Effector memory CD8-positive, alpha-beta T cell (primary cell): ENCODE results near the gene FKBP15.
A peak's percentile ranks its signal among the peaks of the same experiment; 100 is the strongest.

ENCODE experiments used
- ATAC-seq: fragments of 150-1000 bp; cut with Tn5 transposase; replicated peaks from 2 replicates; pipeline ENCODE4 v1.10.0; 2021; ENCODE audit warnings: mild to moderate bottlenecking, moderate library complexity
- DNase-seq, 3 experiments: peaks; one replicate each; pipeline ENCODE4 v3.0.0; 2021
- H3K27ac Mint-ChIP-seq, 2 donors: one replicate each; pipeline ENCODE4 v1.8.0; 2022; ENCODE audit warnings: mild to moderate bottlenecking in 2 of 2, mixed read lengths in 2 of 2, moderate library complexity in 2 of 2
- H3K27me3 Mint-ChIP-seq, 2 donors: one replicate each; pipeline ENCODE4 v1.8.0; 2022; ENCODE audit warnings: mixed read lengths in 2 of 2
- H3K36me3 Mint-ChIP-seq: one replicate; pipeline ENCODE4 v1.8.0; 2022; ENCODE audit warnings: mild to moderate bottlenecking, moderate library complexity, mixed read lengths; ENCODE audit not compliant: insufficient read depth
- H3K4me1 Mint-ChIP-seq, 2 donors: one replicate each; pipeline ENCODE4 v1.8.0; 2022; ENCODE audit warnings: low read depth in 2 of 2, mixed read lengths in 2 of 2
- H3K4me3 Mint-ChIP-seq, 2 donors: one replicate each; pipeline ENCODE4 v1.8.0; 2022; ENCODE audit warnings: mild to moderate bottlenecking in 2 of 2, mixed read lengths in 2 of 2, moderate library complexity in 2 of 2
- H3K9me3 Mint-ChIP-seq, 2 donors: one replicate each; pipeline ENCODE4 v1.8.0; 2022; ENCODE audit warnings: mixed read lengths in 2 of 2

The FKBP15 gene

DNA sequence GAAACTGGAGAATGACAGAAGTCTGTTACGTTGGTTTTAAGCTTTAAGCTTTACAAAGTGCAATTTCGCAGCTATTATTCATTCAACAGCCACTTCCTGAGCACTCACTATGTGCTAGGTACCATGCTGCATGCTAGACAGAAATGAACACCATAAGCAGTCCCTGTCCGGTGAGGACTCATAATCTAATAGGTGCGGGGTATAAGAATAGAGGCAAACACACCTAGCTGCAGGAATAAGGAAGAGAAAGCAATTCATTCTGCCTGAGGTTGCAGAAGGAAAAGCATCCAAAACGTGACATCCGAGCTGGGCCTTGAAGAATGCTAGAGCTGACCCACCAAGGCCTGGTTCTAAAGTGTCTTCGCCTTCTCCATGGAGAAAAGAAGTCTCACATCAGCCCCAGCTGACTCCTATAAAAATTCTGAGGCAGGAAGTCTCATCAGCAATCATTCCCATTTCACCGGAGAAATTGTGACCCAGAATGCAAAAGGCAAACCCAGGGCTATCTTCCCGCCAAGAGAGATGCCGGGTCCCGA lies 542 bp downstream of the FKBP15 start:
- Mint-ChIP-seq H3K9me3 (no peaks in the 10 kb centered on the region), H3K4me1 (peaks cover 23 to 52% of the 10 kb centered on the region in 2 donors), H3K36me3 (peaks cover 27% of the 10 kb centered on the region), H3K27me3 (no peaks in the 10 kb centered on the region), H3K27ac (peak overlapping the region; percentile 95 to 98), H3K4me3 (peak overlapping the region; percentile 95 to 97)
- ATAC-seq (peak; percentile 16), DNase-seq (peak in 1 of 3 experiments; percentile 23)

DNA sequence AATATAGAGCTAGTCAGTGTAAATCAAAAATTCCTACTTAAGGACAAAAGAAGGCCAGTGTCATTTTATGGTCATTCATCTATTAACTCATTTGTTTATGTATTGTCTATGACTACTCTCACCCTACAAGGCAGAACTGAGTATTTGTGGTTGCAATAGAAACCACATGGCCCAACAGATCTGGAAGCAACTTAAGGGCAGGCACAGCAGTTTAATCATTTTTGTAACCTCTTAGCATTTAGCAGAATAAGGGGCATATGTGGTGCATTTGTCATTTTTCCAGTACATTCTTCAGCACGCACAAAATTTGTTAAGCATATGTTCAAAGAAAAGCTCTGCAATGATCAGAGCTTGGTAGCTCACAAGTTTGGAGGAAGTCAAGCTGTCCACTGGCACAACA lies 1.1 kb downstream of the FKBP15 start:
- peaks cover 31% of the 10 kb centered on the region for H3K36me3 Mint-ChIP-seq
- H3K27me3 Mint-ChIP-seq = no peaks in the 10 kb centered on the region
- H3K9me3 Mint-ChIP-seq = no peaks in the 10 kb centered on the region
- H3K27ac Mint-ChIP-seq = peak overlapping the region; percentile 95 to 98
- peak overlapping the region; percentile 95 to 97 for H3K4me3 Mint-ChIP-seq
- peak; percentile 13 for ATAC-seq
- H3K4me1 Mint-ChIP-seq = peaks cover 26 to 56% of the 10 kb centered on the region in 2 donors
- DNase-seq = peak in 1 of 3 experiments; percentile 11

DNA sequence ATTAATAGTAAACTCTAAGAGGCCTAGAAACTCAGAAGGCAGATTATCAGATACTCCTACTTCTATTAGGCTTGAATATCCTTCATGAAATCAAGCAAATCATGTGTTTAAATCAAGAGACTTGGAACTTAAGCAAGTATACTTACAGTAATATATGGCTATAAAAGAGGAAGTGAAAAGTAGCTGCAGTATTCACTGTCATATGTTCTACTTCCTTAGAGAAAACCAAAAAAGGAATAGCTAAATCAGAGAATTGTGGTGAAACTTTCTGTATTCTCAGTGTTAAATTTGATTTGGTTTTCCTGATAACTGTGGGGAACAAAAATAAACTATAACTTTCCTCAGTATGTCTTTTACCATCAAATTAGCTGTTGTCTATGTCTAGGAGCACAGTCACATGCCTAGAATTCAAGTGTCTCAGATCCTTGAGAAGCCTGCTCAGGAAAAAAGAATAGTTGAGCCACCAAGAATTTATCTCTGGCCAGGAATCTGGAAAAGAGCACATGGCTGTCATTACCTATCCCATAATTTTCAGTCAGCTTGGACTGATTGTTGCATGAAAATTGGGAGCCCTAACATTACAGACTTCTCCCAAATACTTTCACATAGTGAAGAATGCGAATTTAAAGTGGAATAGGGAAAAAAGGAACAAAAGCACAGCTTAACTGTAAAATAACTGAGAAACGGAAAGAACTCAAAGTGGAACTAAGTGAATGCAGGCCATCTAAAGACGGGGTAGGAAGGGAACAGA lies 1.7 kb downstream of the FKBP15 start:
- no peaks in the 10 kb centered on the region for H3K27me3 Mint-ChIP-seq
- H3K27ac Mint-ChIP-seq = peak overlapping the region; percentile 95 to 98
- peak overlapping the region; percentile 95 to 97 for H3K4me3 Mint-ChIP-seq
- DNase-seq (no peak), ATAC-seq (no peak)
- H3K36me3 Mint-ChIP-seq = peaks cover 28% of the 10 kb centered on the region
- no peaks in the 10 kb centered on the region for H3K9me3 Mint-ChIP-seq
- H3K4me1 Mint-ChIP-seq = peaks cover 31 to 62% of the 10 kb centered on the region in 2 donors

- H3K4me1 Mint-ChIP-seq = peaks cover 29 to 60% of the 10 kb centered on the region in 2 donors
- peaks cover 33% of the 10 kb centered on the region for H3K36me3 Mint-ChIP-seq
- ATAC-seq (no peak), DNase-seq (no peak)
- no peak overlapping the region for H3K4me3 Mint-ChIP-seq
- no peaks in the 10 kb centered on the region for H3K27me3 Mint-ChIP-seq
- no peak overlapping the region for H3K27ac Mint-ChIP-seq
- H3K9me3 Mint-ChIP-seq = no peaks in the 10 kb centered on the region
Observed at GRCh38 chr9:113216406-113216805, 4.7 kb downstream of the FKBP15 start.

DNA sequence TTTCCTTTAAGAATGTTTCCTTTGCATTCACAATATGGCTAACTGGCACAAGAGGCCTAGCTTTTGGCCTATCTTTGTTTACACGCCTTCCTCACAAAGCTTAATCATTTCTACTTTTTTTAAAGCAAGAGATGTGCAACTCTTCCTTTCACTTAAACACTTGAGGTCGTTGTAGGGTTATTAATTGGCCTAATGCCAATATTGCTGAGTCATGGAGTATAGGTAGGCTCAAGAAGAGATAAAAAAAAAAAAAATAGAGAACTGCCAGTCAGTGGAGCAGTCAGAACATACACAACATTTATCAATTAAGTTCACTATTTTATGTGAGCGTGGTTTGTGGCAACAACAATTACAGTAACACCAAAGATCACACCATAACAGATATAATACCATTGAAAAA lies 5.9 kb downstream of the FKBP15 start:
- H3K4me1 Mint-ChIP-seq = peaks cover 26 to 51% of the 10 kb centered on the region in 2 donors
- DNase-seq (no peak), ATAC-seq (peak; percentile 76)
- H3K36me3 Mint-ChIP-seq = peaks cover 37% of the 10 kb centered on the region
- peak overlapping the region in 1 of 2 donors; percentile 20 for H3K4me3 Mint-ChIP-seq
- peak overlapping the region; percentile 45 to 94 for H3K27ac Mint-ChIP-seq
- no peaks in the 10 kb centered on the region for H3K27me3 Mint-ChIP-seq
- H3K9me3 Mint-ChIP-seq = no peaks in the 10 kb centered on the region

DNA sequence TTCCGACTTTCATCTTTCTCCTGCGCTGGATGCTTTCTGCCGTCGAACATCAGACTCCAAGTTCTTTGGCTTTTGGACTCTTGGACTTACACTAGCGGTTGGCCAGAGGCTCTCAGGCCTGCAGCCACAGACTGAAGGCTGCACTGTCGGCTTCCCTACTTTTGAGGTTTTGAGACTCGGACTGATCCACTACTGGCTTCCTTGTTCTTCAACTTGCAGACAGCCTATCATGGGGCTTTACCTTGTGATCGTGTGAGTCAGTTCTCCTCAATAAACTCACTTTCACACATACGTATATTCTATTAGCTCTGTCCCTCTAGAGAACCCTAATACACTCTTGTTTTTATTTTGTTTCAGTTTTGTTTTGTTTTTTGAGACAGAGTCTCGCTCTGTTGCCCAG lies 10.3 kb downstream of the FKBP15 start:
- peaks cover 19 to 27% of the 10 kb centered on the region in 2 donors for H3K4me1 Mint-ChIP-seq
- no peaks in the 10 kb centered on the region for H3K9me3 Mint-ChIP-seq

DNA sequence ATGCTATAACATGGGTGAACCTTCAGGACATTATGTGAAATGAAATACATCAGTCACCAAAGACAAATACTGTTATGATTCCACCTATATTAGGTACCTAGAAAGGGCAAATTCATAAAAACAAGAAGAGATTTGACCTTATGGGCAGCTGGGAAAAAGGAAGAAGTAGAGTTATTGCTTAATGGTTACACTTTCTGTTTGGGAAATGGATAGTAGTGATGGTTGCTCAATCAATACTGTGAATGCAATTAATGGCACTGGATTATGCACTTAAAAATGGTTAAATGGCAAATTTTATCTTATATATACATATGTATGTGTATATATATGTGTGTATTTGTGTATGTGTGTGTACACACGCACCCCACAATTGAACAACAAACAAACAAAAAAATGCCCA lies 15.2 kb downstream of the FKBP15 start:
- H3K4me3 Mint-ChIP-seq = no peak overlapping the region
- H3K36me3 Mint-ChIP-seq = peaks cover 75% of the 10 kb centered on the region
- no peak overlapping the region for H3K27ac Mint-ChIP-seq
- ATAC-seq (no peak), DNase-seq (no peak)
- H3K4me1 Mint-ChIP-seq = peaks cover 0 to 5% of the 10 kb centered on the region in 2 donors
- H3K27me3 Mint-ChIP-seq = no peaks in the 10 kb centered on the region
- H3K9me3 Mint-ChIP-seq = no peaks in the 10 kb centered on the region

More for the DNA sequence above, 10.3 kb downstream of the FKBP15 start:
- no peak for DNase-seq
- peaks cover 61% of the 10 kb centered on the region for H3K36me3 Mint-ChIP-seq
- H3K4me3 Mint-ChIP-seq = no peak overlapping the region
- H3K27ac Mint-ChIP-seq = no peak overlapping the region
- no peaks in the 10 kb centered on the region for H3K27me3 Mint-ChIP-seq
- no peak for ATAC-seq

- ATAC-seq (no peak), DNase-seq (no peak)
- Mint-ChIP-seq H3K9me3 (no peaks in the 10 kb centered on the region), H3K4me3 (no peak overlapping the region), H3K27ac (no peak overlapping the region), H3K4me1 (peaks cover 0 to 5% of the 10 kb centered on the region in 2 donors), H3K36me3 (peaks cover 75% of the 10 kb centered on the region), H3K27me3 (no peaks in the 10 kb centered on the region)
Observed at GRCh38 chr9:113205432-113205831, 15.6 kb downstream of the FKBP15 start.

- H3K27me3 Mint-ChIP-seq = no peaks in the 10 kb centered on the region
- H3K4me3 Mint-ChIP-seq = no peak overlapping the region
- DNase-seq (no peak), ATAC-seq (no peak)
- no peaks in the 10 kb centered on the region for H3K9me3 Mint-ChIP-seq
- H3K27ac Mint-ChIP-seq = no peak overlapping the region
- peaks cover 79% of the 10 kb centered on the region for H3K36me3 Mint-ChIP-seq
- H3K4me1 Mint-ChIP-seq = peaks cover 0 to 3% of the 10 kb centered on the region in 2 donors
Observed at GRCh38 chr9:113199683-113200329, 21.3 kb downstream of the FKBP15 start.

GRCh38 chr9:113192455-113192854 lies 28.6 kb downstream of the FKBP15 start:
- DNase-seq = no peak
- Mint-ChIP-seq H3K4me1 (peaks cover 0 to 3% of the 10 kb centered on the region in 2 donors), H3K27ac (no peak overlapping the region), H3K36me3 (peaks cover 74% of the 10 kb centered on the region), H3K4me3 (no peak overlapping the region), H3K9me3 (no peaks in the 10 kb centered on the region), H3K27me3 (no peaks in the 10 kb centered on the region)
- ATAC-seq = no peak

- no peaks in the 10 kb centered on the region for H3K27me3 Mint-ChIP-seq
- peak overlapping the region in 1 of 2 donors; percentile 8 for H3K27ac Mint-ChIP-seq
- no peak for DNase-seq
- no peak overlapping the region for H3K4me3 Mint-ChIP-seq
- H3K36me3 Mint-ChIP-seq = peaks cover 69% of the 10 kb centered on the region
- H3K4me1 Mint-ChIP-seq = no peaks in the 10 kb centered on the region
- no peaks in the 10 kb centered on the region for H3K9me3 Mint-ChIP-seq
- peak; percentile 44 for ATAC-seq
Observed at GRCh38 chr9:113187929-113188595, 33.0 kb downstream of the FKBP15 start.

DNA sequence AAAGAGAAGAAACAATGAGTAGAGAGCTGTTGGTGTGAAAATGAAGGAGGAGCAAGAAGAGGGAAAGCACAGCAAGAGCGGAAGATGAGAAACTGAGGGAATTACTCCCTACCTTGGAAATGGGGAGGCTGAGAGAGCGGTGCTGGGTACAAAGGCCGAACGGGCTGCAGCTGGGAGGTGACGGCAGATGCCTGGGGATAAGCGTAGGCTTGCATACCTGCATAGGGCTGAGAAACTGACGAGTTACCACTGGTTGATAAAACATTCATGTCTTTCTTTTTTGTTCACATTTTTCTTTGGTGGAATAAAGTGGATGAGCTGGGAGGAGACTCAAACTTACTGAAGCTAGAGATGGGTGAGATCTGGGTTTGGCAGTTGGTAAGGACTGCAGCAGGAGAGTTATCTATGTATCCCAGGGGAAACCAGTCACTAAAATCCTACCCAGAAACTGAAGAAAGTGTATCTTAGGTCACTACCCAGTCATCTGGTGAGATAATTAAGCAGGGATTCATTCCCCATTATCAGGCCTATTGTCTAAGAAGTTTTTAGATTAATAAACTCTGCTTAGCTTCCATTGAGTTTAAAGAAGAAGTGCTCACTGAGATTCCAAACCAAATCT lies 34.8 kb downstream of the FKBP15 start:
- DNase-seq (no peak), ATAC-seq (no peak)
- H3K4me1 Mint-ChIP-seq = no peaks in the 10 kb centered on the region
- H3K27ac Mint-ChIP-seq = peak overlapping the region in 1 of 2 donors; percentile 22
- H3K9me3 Mint-ChIP-seq = no peaks in the 10 kb centered on the region
- H3K27me3 Mint-ChIP-seq = no peaks in the 10 kb centered on the region
- no peak overlapping the region for H3K4me3 Mint-ChIP-seq
- peaks cover 68% of the 10 kb centered on the region for H3K36me3 Mint-ChIP-seq

- no peaks in the 10 kb centered on the region for H3K27me3 Mint-ChIP-seq
- H3K4me1 Mint-ChIP-seq = no peaks in the 10 kb centered on the region
- no peak overlapping the region for H3K4me3 Mint-ChIP-seq
- peaks cover 64% of the 10 kb centered on the region for H3K36me3 Mint-ChIP-seq
- no peaks in the 10 kb centered on the region for H3K9me3 Mint-ChIP-seq
- H3K27ac Mint-ChIP-seq = no peak overlapping the region
- DNase-seq = no peak
- no peak for ATAC-seq
Observed at GRCh38 chr9:113185271-113185670, 35.8 kb downstream of the FKBP15 start.
